Uterus (tissue), 2 donors: Measurements from ENCODE around the gene MEX3C.

Source experiments
- POLR2A ChIP-seq, 2 donors: fragments of 450-650 bp; IDR thresholded peaks; one replicate each; pipeline ENCODE4 v1.6.1; 2016; ENCODE audit warnings: antibody characterized with exemption in 2 of 2, mild to moderate bottlenecking in 1 of 2, moderate library complexity in 1 of 2
- TF ChIP-seq, protein P1 (sequence below), 4 experiments: fragments of 200-600 bp in 2 of 4; fragments of 450-650 bp in 2 of 4; sonication (generic) in 2 of 4; IDR thresholded peaks; one replicate each; pipeline ENCODE4 v1.5.1; 2016 to 2019; ENCODE audit warnings: antibody characterized with exemption in 4 of 4, mild to moderate bottlenecking in 2 of 4, moderate library complexity in 1 of 4

DNA sequence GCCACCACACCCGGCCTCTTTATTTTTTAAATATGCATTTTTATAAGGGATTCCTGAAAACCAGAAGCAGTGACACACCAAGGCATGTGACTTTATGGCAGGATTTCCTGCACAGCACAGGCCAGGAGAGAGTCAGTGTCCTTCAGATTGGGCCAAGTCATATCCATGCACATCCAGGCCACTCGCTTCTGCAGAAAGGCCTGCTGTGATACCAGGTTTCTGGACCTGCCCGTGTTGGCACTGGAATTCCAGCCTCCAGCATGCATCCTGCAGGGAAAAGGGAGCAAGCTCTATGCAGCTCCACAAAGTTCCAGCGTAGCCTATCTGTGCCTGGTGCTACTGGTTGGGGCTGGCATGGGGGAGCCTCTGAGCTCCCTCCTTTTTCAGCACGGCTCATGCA lies 36.8 kb downstream of the MEX3C start:
- TF ChIP-seq, protein P1, sequence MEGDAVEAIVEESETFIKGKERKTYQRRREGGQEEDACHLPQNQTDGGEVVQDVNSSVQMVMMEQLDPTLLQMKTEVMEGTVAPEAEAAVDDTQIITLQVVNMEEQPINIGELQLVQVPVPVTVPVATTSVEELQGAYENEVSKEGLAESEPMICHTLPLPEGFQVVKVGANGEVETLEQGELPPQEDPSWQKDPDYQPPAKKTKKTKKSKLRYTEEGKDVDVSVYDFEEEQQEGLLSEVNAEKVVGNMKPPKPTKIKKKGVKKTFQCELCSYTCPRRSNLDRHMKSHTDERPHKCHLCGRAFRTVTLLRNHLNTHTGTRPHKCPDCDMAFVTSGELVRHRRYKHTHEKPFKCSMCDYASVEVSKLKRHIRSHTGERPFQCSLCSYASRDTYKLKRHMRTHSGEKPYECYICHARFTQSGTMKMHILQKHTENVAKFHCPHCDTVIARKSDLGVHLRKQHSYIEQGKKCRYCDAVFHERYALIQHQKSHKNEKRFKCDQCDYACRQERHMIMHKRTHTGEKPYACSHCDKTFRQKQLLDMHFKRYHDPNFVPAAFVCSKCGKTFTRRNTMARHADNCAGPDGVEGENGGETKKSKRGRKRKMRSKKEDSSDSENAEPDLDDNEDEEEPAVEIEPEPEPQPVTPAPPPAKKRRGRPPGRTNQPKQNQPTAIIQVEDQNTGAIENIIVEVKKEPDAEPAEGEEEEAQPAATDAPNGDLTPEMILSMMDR (IDR thresholded peaks at IDR 0.05) = no peak
- TF ChIP-seq POLR2A (IDR thresholded peaks at IDR 0.05) = no peak
